ENCODE data around the gene SLC49A4. TPM values are rescaled to one million over a fixed set of nuclear protein-coding genes. Genes with fewer than 3 reads are reported as not detected.

Gene SLC49A4
- polyA plus RNA-seq, 1 of the 3 experiments (the other 2 are of a cell fraction) = 6.4 TPM

- H3K36me3 ChIP-seq (replicated peaks in 1 of 2; ENCODE audit: control insufficient read depth in 1 of 2, insufficient read depth in 2 of 2, low read length in 1 of 2) = no peaks in the 10 kb centered on the region
- no peak for DNase-seq
- no peaks in the 10 kb centered on the region for H3K9me2 ChIP-seq
- peaks cover 0 to 23% of the 10 kb centered on the region in 2 experiments; a peak in 1 of 4 replicates for H3K4me1 ChIP-seq (ENCODE audit: control insufficient read depth in 1 of 2, insufficient read depth in 2 of 2, low read depth in 1 of 2, low read length in 1 of 2)
- H3K4me3 ChIP-seq (ENCODE audit: low read depth in 2 of 2, low read length in 1 of 2) = no peak overlapping the region
- no peaks in the 10 kb centered on the region for H4K20me1 ChIP-seq (ENCODE audit: insufficient read depth)
- no peaks in the 10 kb centered on the region for H3K79me2 ChIP-seq (ENCODE audit: insufficient read depth)
- no peaks in the 10 kb centered on the region; the same call in 1 of the 2 replicates for H3K27me3 ChIP-seq (ENCODE audit: insufficient read depth)
- H3K27ac ChIP-seq (ENCODE audit: low read depth in 2 of 2, low read length in 1 of 2) = no peak overlapping the region
- H3K9me3 ChIP-seq = no peaks in the 10 kb centered on the region
- POLR2A ChIA-PET = no interaction called here
- no peak overlapping the region for H3K9ac ChIP-seq
- H3F3A ChIP-seq (replicated peaks; ENCODE audit: insufficient read depth) = no peaks in the 10 kb centered on the region
- TF ChIP-seq RXRA (IDR thresholded peaks at IDR 0.05; ENCODE audit: borderline replicate concordance, low read depth) = no peak
- TF ChIP-seq MXI1 (IDR thresholded peaks at IDR 0.05; ENCODE audit: low read depth, low read length) = no peak
- TF ChIP-seq ZBTB33 (IDR thresholded peaks at IDR 0.05; ENCODE audit: borderline replicate concordance, low read depth) = no peak
- TF ChIP-seq SMC3 (IDR thresholded peaks at IDR 0.05; ENCODE audit: low read depth, low read length) = no peak
- no peak for TF ChIP-seq RFX5 (IDR thresholded peaks at IDR 0.05; ENCODE audit: low read length)
- no peak for TF ChIP-seq REST (IDR thresholded peaks at IDR 0.05; ENCODE audit: low read depth, low read length)
- TF ChIP-seq EP300 (IDR thresholded peaks at IDR 0.05; ENCODE audit: borderline replicate concordance in 1 of 2, low read depth in 1 of 2, low read length in 1 of 2) = no peak
- TF ChIP-seq RAD21 (IDR thresholded peaks at IDR 0.05; ENCODE audit: low read length) = no peak
- TF ChIP-seq CHD2 (IDR thresholded peaks at IDR 0.05; ENCODE audit: low read length, partially characterized antibody) = no peak
- no peak for TF ChIP-seq TAF1 (IDR thresholded peaks at IDR 0.05; ENCODE audit: borderline replicate concordance, low read depth, low read length)
- TF ChIP-seq USF1 (IDR thresholded peaks at IDR 0.05; ENCODE audit: borderline replicate concordance, low read depth) = no peak
- no peak for TF ChIP-seq FOXJ3 (CRISPR knock-in tag; IDR thresholded peaks at IDR 0.05)
- TF ChIP-seq FOXM1 (IDR thresholded peaks at IDR 0.05; ENCODE audit: low read depth) = no peak
- no peak overlapping the region for H3K4me2 ChIP-seq
- CTCF ChIA-PET = interaction anchor here (0.8 kb wide), 1 partner anchor 17 kb away, joined by 3 read pairs; no protein-coding TSS in a partner anchor
- no peak overlapping the region for H2AFZ ChIP-seq (ENCODE audit: low read depth)
- 33% methylated on average over 1 of the region's 1 CpG for WGBS (ENCODE audit: low lambda C conversion rate)
Observed at GRCh38 chr3:122925756-122926155, 130.9 kb downstream of the SLC49A4 start.

Data from SK-N-SH (cell line).